ENCODE data around the gene WFDC9.

GRCh38 chr20:45595235-45595634 is 35.8 kb downstream of the WFDC9 start:
- no peak for TF ChIP-seq CTCF (IDR thresholded peaks at IDR 0.05; ENCODE audit: insufficient read depth, low read length, poor library complexity, severe bottlenecking)
- no peak for TF ChIP-seq EZH2phosphoT487 (conservative IDR thresholded peaks at IDR 0.05; ENCODE audit: low read length)
